ENCODE data around the gene ALDH1L1. TPM values are rescaled to one million over a fixed set of nuclear protein-coding genes. Genes with fewer than 3 reads are reported as not detected.

The ALDH1L1 gene
- total and polyA plus RNA-seq, 9 of the 15 experiments (the other 6 are each of a cell fraction or from before 2014, with no cell fraction given), result 0.06 to 1.9 (median 0.57) TPM; not detected in 1

- TF ChIP-seq REST (IDR thresholded peaks at IDR 0.05; ENCODE audit: borderline replicate concordance) (peak; percentile 57), REST (CRISPR knock-in tag; IDR thresholded peaks at IDR 0.05; ENCODE audit: low read depth) (no peak), MBD1 (CRISPR knock-in tag; IDR thresholded peaks at IDR 0.05) (no peak), PRDM10 (IDR thresholded peaks at IDR 0.05; ENCODE audit: partially characterized antibody) (no peak), FOXK2 (conservative IDR thresholded peaks at IDR 0.05 in 1 of 2, IDR thresholded peaks at IDR 0.05 in 1 of 2; ENCODE audit: low read depth in 2 of 2) (no peak), MITF (IDR thresholded peaks at IDR 0.05) (no peak), MCM3 (IDR thresholded peaks at IDR 0.05) (no peak), AFF1 (IDR thresholded peaks at IDR 0.05; ENCODE audit: low read depth in 1 of 2, partially characterized antibody in 2 of 2) (no peak)
Measured at GRCh38 chr3:126156468-126156867, 23.9 kb downstream of the ALDH1L1 start (continued).
